ENCODE results near the gene MYLK4. TPM values are rescaled to one million over a fixed set of nuclear protein-coding genes. Genes with fewer than 3 reads are reported as not detected.

MYLK4 gene
- total and polyA plus RNA-seq, 4 donors, result 0.07 to 0.65 (median 0.39) TPM

DNA sequence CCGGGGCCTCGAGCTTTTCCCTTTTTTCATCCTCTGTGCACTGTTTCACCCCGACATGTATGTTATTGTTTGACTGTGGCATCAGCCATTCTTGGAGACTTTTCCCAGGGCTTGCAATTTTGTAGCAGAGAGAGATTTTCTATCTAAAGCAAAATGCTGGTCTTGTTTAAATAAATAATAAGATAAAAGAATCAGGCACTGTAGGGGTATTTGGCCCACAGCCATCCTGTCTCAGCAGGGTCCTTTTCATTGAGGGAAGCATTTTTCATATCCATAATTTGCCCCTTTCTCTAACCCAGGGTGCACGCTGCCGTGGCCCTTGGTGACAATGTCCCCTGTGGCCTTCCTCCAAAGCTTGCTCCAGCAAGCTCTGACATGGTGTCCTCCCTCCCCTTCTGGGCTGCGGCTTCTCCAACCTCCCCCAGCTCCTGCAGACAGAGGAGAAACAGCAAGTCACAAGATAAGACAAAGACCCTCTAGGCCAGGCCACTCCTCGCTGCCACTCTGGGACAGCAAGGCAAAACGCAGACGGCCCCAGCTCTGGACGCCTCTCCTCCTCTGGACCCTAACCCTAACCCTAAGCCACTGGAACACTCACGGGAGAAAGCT is 117.6 kb downstream of the MYLK4 start:
- no peaks in the 10 kb centered on the region for H3K9me3 ChIP-seq (ENCODE audit: control insufficient read depth in 4 of 4, low read length in 3 of 4)
- no peak overlapping the region for H3K4me3 ChIP-seq (ENCODE audit: low read depth in 1 of 3, low read length in 3 of 3)
- no peak overlapping the region for H3K9ac ChIP-seq (ENCODE audit: low read depth in 1 of 2, low read length in 2 of 2)
- 90% methylated on average over 11 of the region's 11 CpGs for WGBS
- H3K27me3 ChIP-seq (ENCODE audit: control insufficient read depth in 4 of 4, insufficient read depth in 4 of 4, low read length in 3 of 4), result no peaks in the 10 kb centered on the region
- H3K27ac ChIP-seq (ENCODE audit: low read depth in 1 of 2, low read length in 2 of 2), result no peak overlapping the region
- peaks cover 2 to 9% (median 3%) of the 10 kb centered on the region in 4 donors for H3K4me1 ChIP-seq (ENCODE audit: control insufficient read depth in 4 of 4, insufficient read depth in 4 of 4, low read length in 3 of 4)
- no peaks in the 10 kb centered on the region for H3K36me3 ChIP-seq (ENCODE audit: control insufficient read depth in 4 of 4, insufficient read depth in 3 of 4, low read depth in 1 of 4, low read length in 3 of 4)
- no peak for TF ChIP-seq RXRA (IDR thresholded peaks at IDR 0.05)
- TF ChIP-seq NR2F2 (IDR thresholded peaks at IDR 0.05), result no peak
- TF ChIP-seq YY1 (IDR thresholded peaks at IDR 0.05), result no peak
- TF ChIP-seq JUND (IDR thresholded peaks at IDR 0.05), result no peak
- TF ChIP-seq HNF4G (IDR thresholded peaks at IDR 0.05), result no peak
- TF ChIP-seq RAD21 (IDR thresholded peaks at IDR 0.05), result no peak
- no peak for TF ChIP-seq FOXA2 (IDR thresholded peaks at IDR 0.05)
- TF ChIP-seq, protein P1, sequence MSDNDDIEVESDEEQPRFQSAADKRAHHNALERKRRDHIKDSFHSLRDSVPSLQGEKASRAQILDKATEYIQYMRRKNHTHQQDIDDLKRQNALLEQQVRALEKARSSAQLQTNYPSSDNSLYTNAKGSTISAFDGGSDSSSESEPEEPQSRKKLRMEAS (IDR thresholded peaks at IDR 0.05), result no peak
- TF ChIP-seq EGR1 (IDR thresholded peaks at IDR 0.05; ENCODE audit: low read depth in 2 of 2), result no peak
- TF ChIP-seq, protein P2, sequence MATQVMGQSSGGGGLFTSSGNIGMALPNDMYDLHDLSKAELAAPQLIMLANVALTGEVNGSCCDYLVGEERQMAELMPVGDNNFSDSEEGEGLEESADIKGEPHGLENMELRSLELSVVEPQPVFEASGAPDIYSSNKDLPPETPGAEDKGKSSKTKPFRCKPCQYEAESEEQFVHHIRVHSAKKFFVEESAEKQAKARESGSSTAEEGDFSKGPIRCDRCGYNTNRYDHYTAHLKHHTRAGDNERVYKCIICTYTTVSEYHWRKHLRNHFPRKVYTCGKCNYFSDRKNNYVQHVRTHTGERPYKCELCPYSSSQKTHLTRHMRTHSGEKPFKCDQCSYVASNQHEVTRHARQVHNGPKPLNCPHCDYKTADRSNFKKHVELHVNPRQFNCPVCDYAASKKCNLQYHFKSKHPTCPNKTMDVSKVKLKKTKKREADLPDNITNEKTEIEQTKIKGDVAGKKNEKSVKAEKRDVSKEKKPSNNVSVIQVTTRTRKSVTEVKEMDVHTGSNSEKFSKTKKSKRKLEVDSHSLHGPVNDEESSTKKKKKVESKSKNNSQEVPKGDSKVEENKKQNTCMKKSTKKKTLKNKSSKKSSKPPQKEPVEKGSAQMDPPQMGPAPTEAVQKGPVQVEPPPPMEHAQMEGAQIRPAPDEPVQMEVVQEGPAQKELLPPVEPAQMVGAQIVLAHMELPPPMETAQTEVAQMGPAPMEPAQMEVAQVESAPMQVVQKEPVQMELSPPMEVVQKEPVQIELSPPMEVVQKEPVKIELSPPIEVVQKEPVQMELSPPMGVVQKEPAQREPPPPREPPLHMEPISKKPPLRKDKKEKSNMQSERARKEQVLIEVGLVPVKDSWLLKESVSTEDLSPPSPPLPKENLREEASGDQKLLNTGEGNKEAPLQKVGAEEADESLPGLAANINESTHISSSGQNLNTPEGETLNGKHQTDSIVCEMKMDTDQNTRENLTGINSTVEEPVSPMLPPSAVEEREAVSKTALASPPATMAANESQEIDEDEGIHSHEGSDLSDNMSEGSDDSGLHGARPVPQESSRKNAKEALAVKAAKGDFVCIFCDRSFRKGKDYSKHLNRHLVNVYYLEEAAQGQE (IDR thresholded peaks at IDR 0.05), result no peak
- TF ChIP-seq SP1 (IDR thresholded peaks at IDR 0.05), result no peak
- TF ChIP-seq, protein P3, sequence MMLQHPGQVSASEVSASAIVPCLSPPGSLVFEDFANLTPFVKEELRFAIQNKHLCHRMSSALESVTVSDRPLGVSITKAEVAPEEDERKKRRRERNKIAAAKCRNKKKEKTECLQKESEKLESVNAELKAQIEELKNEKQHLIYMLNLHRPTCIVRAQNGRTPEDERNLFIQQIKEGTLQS (IDR thresholded peaks at IDR 0.05), result no peak
- no peak for TF ChIP-seq FOXA1 (IDR thresholded peaks at IDR 0.05)
- TF ChIP-seq, protein P4, sequence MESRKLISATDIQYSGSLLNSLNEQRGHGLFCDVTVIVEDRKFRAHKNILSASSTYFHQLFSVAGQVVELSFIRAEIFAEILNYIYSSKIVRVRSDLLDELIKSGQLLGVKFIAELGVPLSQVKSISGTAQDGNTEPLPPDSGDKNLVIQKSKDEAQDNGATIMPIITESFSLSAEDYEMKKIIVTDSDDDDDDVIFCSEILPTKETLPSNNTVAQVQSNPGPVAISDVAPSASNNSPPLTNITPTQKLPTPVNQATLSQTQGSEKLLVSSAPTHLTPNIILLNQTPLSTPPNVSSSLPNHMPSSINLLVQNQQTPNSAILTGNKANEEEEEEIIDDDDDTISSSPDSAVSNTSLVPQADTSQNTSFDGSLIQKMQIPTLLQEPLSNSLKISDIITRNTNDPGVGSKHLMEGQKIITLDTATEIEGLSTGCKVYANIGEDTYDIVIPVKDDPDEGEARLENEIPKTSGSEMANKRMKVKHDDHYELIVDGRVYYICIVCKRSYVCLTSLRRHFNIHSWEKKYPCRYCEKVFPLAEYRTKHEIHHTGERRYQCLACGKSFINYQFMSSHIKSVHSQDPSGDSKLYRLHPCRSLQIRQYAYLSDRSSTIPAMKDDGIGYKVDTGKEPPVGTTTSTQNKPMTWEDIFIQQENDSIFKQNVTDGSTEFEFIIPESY (IDR thresholded peaks at IDR 0.05), result no peak
- DNase-seq (ENCODE audit: low spot score), result no peak

DNA sequence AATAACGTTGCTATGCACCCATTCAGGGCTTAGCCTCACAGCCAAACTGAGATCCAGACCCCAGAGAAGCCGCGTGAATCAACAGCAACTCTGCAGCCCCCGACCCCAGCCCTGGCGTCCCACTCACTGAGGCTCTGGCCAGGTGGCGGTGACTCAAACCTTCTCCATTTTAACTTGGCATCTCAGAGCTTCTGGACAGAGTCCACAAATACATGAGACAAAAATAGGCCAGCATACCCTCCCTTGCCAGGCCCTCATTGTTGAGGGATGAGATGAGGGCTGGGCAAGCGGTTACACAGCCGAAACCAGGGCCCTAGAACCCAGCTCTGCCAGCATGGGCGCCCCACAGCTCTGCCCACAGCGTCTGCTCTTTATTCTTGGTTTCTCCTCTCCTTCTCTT is 118.4 kb downstream of the MYLK4 start:
- Histone ChIP-seq H3K4me3 (ENCODE audit: low read depth in 1 of 3, low read length in 3 of 3) (no peak overlapping the region), H3K27ac (ENCODE audit: low read depth in 1 of 2, low read length in 2 of 2) (no peak overlapping the region), H3K9me3 (ENCODE audit: control insufficient read depth in 4 of 4, low read length in 3 of 4) (no peaks in the 10 kb centered on the region), H3K36me3 (ENCODE audit: control insufficient read depth in 4 of 4, insufficient read depth in 3 of 4, low read depth in 1 of 4, low read length in 3 of 4) (no peaks in the 10 kb centered on the region), H3K9ac (ENCODE audit: low read depth in 1 of 2, low read length in 2 of 2) (no peak overlapping the region), H3K27me3 (ENCODE audit: control insufficient read depth in 4 of 4, insufficient read depth in 4 of 4, low read length in 3 of 4) (no peaks in the 10 kb centered on the region), H3K4me1 (ENCODE audit: control insufficient read depth in 4 of 4, insufficient read depth in 4 of 4, low read length in 3 of 4) (peaks cover 2 to 9% (median 3%) of the 10 kb centered on the region in 4 donors)
- no peak for DNase-seq (ENCODE audit: low spot score)
- WGBS, result 86% methylated on average over 10 of the region's 10 CpGs
- TF ChIP-seq EGR1 (IDR thresholded peaks at IDR 0.05; ENCODE audit: low read depth in 2 of 2) (no peak), YY1 (IDR thresholded peaks at IDR 0.05) (no peak), JUND (IDR thresholded peaks at IDR 0.05) (no peak), HNF4A (conservative IDR thresholded peaks at IDR 0.05) (no peak), RAD21 (IDR thresholded peaks at IDR 0.05) (no peak), RXRA (IDR thresholded peaks at IDR 0.05) (no peak), FOXA1 (IDR thresholded peaks at IDR 0.05) (no peak), SP1 (IDR thresholded peaks at IDR 0.05) (no peak), NR2F2 (IDR thresholded peaks at IDR 0.05) (no peak), FOXA2 (IDR thresholded peaks at IDR 0.05) (no peak), GABPA (IDR thresholded peaks at IDR 0.05 in 1 of 2, conservative IDR thresholded peaks at IDR 0.05 in 1 of 2) (no peak)
- TF ChIP-seq, protein P4 (IDR thresholded peaks at IDR 0.05), result no peak
- TF ChIP-seq, protein P1 (IDR thresholded peaks at IDR 0.05), result no peak
- TF ChIP-seq, protein P5, sequence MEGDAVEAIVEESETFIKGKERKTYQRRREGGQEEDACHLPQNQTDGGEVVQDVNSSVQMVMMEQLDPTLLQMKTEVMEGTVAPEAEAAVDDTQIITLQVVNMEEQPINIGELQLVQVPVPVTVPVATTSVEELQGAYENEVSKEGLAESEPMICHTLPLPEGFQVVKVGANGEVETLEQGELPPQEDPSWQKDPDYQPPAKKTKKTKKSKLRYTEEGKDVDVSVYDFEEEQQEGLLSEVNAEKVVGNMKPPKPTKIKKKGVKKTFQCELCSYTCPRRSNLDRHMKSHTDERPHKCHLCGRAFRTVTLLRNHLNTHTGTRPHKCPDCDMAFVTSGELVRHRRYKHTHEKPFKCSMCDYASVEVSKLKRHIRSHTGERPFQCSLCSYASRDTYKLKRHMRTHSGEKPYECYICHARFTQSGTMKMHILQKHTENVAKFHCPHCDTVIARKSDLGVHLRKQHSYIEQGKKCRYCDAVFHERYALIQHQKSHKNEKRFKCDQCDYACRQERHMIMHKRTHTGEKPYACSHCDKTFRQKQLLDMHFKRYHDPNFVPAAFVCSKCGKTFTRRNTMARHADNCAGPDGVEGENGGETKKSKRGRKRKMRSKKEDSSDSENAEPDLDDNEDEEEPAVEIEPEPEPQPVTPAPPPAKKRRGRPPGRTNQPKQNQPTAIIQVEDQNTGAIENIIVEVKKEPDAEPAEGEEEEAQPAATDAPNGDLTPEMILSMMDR (IDR thresholded peaks at IDR 0.05; ENCODE audit: low read depth, low read length, missing input control), result no peak
- TF ChIP-seq, protein P3 (IDR thresholded peaks at IDR 0.05), result no peak
